ENCODE measurements around the gene DOCK6.

- TF ChIP-seq CTCF (IDR thresholded peaks at IDR 0.05) (no peak), POLR2A (IDR thresholded peaks at IDR 0.05) (no peak), POLR2AphosphoS5 (IDR thresholded peaks at IDR 0.05; ENCODE audit: insufficient read depth in 1 of 2, low read depth in 1 of 2) (no peak)
Measured at GRCh38 chr19:11176466-11177193, 85.7 kb downstream of the DOCK6 start.
